Neural progenitor cell (in vitro differentiated cells): Measurements from ENCODE around the gene IL1RAPL1.

Experiments used
- EZH2 ChIP-seq: fragments of 200-600 bp; sonication (generic); IDR thresholded peaks from 2 replicates; pipeline ENCODE4 v1.6.1; 2017; ENCODE audit warnings: antibody characterized with exemption, mild to moderate bottlenecking, moderate library complexity
- TF ChIP-seq, protein P1 (sequence below): fragments of 200-600 bp; sonication (generic); IDR thresholded peaks from 2 replicates; pipeline ENCODE4 v1.5.1; 2017; ENCODE audit warnings: antibody characterized with exemption, mild to moderate bottlenecking

DNA sequence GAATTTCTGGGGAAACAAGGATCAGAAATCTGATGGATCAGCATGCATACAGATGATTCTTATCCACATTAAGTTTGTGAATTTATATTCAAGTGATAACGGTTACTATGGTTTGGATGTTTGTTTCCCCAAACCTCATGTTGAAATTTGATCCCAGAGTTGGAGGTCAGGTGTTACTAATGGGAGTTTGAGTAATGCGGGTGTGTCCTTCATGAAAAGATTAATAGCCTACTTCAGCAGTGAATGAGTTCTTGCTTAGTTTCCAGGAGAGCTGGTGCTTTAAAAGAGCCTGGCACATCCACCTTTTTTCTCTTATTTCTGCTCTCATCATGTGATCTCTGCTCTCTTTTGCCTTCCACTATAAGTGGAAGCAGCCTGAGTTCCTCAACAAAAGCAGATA is 712.4 kb downstream of the IL1RAPL1 start:
- no peak for TF ChIP-seq EZH2
- TF ChIP-seq, protein P1, sequence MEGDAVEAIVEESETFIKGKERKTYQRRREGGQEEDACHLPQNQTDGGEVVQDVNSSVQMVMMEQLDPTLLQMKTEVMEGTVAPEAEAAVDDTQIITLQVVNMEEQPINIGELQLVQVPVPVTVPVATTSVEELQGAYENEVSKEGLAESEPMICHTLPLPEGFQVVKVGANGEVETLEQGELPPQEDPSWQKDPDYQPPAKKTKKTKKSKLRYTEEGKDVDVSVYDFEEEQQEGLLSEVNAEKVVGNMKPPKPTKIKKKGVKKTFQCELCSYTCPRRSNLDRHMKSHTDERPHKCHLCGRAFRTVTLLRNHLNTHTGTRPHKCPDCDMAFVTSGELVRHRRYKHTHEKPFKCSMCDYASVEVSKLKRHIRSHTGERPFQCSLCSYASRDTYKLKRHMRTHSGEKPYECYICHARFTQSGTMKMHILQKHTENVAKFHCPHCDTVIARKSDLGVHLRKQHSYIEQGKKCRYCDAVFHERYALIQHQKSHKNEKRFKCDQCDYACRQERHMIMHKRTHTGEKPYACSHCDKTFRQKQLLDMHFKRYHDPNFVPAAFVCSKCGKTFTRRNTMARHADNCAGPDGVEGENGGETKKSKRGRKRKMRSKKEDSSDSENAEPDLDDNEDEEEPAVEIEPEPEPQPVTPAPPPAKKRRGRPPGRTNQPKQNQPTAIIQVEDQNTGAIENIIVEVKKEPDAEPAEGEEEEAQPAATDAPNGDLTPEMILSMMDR: no peak
